Measurements from ENCODE around the gene ASIC2.

Gene ASIC2

DNA sequence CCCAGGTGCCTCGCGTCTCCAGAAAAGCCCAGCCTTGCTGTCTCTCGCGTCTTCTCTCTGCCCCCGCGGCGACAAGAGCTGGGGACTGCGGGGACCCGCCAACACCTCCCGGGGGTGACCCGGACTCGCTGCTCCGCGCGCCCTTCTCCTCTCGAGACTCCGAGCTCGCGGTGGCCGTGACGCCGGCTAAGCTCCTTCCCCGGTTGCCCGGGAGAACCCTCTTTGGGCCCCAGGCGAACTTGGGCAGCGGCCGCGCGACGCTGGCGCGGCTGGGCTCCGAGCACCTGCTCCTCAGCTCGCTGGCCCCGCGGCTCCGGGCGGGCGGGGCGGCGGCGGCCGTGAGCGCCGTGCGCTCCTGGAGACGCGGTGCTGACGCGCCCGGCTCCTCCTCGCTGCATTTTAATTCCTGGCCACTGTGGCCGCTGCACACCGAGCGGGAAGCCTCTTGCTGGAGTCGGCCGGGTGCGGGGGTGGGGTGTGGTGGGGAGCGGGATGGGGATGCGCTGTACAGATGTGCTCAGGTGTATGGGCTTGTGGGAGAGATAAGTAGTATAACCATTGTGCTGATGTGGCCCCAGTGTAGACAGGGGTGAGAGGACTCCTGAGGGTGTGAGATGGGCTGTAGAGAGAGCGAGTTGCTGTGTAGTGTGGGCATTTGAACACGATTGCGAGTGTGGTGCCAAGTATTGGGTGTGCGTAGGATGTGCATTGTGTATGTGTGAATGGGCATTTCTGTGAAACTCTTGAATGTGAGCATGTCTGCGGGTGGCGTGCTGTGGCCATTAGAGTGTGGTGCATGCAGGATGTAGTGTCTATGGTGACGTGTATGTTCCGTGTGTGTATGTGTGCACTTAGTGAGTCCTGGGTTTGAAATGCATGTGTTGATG is at the start of gene ASIC2:
Gene ASIC2, minus strand, starts transcription at position 315 of the 887 bp plus-strand sequence.
- DNase-seq (ENCODE audit: low read depth in 3 of 3, low spot score in 1 of 3): no peak

DNA sequence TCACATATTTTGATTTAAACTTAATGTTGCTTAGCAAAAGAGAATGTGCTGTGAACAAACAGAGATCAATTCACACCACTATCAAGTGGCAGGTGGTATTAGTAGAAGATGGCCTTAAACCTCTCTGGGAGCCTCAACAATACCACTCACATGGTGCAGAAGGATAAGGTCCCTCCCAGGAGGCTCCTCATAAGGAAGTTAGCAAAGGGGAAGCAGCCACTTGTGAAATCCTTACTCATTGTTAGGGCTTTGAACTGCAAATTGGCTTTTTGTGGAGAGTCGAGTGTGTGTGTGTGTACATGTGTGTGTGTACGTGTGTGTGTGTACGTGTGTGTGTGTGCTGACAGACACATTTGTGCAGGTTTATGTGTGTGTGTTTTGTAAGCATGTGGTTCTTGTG is 48.9 kb upstream of the ASIC2 start:
- no peak for DNase-seq (ENCODE audit: low read depth in 3 of 3, low spot score in 1 of 3)

DNA sequence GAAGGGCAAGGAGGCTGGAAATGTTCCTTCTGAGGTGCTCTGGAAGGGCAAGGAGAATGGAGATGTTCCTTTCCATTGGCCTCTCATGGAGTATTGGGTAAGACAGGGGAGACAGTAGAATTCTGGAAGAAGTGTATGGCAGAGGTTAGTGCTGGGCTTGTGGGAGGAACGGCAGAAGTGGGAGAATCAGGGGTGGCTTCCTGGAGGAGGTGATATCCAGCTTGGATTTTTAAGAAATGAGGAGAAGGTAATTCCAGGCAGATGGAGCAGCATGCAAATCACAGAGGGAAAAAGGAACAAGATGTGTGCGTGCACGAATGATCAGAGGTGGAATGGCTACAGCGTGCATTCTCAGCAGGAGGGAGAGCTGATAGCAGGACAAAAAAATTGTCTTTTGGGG is 45.1 kb upstream of the ASIC2 start:
- DNase-seq (ENCODE audit: low read depth in 3 of 3, low spot score in 1 of 3): no peak

DNA sequence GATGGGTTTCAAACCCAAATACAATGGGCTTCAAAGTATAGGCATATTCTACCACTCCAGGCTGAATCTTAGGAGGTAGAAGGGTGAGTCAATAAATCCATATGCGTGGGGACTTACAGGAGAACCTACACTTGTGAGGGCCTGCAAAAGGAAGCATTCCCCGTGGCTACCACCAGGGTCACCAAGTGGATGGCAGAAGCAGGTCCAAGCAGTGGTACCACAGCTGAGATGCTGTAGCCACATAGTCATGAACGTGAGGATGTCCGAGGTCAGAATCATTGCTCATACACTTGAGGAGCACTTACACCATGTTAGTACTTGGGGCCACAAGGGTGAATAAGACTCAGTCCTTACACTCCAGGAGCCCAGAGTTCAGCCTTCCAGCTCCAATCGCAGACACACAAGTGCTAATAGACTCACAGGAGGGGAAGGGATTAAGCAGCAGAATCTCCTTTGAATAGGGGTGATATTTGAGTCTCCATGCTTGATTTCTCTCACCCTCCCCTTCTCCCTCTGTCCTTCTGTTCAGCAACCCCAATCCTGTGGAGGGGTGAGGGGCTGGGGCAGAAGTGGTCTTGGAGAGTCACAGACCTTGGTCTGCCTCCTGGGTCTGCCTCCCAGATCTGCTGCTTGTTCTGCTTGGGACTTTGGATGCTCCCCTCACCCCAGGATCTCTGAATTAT is 42.5 kb upstream of the ASIC2 start:
- no peak for DNase-seq (ENCODE audit: low read depth in 3 of 3, low spot score in 1 of 3)

DNA sequence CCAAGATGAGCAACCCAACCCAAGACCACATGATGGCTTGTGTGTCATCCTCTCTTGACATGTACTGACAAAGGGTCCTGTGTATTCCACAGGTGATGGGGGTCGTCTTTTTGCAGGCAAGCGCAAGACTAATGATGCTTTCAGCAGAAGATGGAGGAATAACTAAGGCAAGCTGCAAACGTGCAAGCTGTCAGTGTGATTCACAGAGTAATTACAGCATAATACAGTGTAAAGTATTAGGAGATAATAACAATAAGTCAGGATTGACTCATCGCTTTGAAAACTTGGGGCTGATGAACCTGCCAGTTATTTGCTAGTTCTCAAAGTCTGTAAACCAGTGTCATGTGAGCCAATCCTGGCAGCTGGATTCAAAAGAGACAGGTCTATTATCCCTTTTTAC is 41.6 kb upstream of the ASIC2 start:
- DNase-seq (ENCODE audit: low read depth in 3 of 3, low spot score in 1 of 3): no peak

DNA sequence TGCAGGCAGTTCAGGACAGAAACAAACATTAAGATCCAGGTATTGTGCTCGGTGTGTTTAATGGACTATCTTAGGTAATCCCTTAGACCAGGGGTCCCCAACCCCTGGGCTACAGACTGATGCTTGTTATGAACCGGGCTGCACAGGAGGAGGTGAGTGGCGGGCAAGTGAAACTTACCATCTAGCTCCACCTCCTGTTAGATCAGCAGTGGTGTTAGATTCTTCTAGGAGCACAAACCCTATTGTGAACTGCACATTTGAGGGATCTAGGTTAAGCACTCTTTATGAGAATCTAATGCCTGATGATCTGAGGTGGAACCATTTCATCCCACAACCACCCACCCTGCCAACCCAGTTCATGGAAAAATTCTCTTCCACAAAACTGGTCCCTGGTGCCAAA is 37.8 kb upstream of the ASIC2 start:
- DNase-seq (ENCODE audit: low read depth in 3 of 3, low spot score in 1 of 3): no peak

DNA sequence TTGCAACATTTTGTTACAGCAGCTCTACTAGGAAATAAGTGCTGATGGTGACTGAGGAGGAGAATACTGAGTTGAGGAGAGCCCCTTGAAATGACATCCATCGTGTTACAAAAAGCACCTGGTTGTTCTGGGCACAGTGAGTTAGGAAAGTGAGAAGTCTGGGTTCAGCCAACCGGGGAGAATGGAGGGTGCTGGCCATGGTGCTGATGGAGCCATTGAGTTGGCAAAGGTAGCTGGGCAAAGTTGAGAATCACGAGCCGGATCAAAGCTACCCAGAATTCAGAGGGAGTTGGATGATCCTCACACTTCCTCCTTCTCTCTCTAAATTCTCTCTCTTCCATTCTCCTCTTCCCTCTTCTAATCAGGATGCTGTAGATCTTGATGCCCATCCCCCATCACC is 35.0 kb upstream of the ASIC2 start:
- no peak for DNase-seq (ENCODE audit: low read depth in 3 of 3, low spot score in 1 of 3)

DNA sequence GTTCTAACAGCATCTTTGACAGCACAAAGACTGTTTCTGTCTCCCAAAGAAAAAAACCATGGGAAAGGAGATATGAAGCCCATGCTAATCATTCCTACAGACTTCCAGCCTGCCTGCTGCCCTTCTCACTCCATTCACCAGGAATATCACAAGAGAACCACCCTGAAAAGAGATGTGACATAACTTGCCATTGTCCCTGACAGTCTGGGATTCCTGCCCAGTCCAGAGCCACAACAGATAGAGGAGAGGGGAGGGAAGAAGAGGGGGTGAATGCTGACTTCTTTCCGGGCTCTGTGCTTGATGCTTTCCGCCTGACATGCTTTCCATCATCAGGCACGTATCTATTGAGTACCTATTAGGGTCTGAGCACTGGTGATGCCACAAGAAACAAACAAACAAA is 31.6 kb upstream of the ASIC2 start:
- DNase-seq (ENCODE audit: low read depth in 3 of 3, low spot score in 1 of 3): no peak

DNA sequence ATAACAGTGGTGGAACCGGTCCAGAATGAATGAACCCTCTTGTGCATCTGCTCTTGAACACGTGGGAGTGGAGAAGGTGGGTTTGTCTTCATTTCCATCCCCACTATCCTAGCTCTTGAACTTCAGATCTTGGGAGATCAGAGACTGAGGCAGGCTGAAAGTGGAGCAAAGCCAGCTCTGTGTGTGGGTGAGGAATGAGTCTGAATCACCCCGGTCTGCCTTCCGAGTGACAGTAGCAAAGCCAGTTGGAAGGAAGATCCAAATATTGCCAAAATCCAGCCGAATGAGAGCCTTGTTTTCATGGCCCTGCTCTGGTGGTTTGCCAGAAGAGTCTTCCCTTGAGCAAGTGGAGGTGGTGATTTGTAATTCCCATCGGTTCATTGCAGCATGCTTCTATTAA is 29.0 kb upstream of the ASIC2 start:
- DNase-seq (ENCODE audit: low read depth in 3 of 3, low spot score in 1 of 3): no peak

DNA sequence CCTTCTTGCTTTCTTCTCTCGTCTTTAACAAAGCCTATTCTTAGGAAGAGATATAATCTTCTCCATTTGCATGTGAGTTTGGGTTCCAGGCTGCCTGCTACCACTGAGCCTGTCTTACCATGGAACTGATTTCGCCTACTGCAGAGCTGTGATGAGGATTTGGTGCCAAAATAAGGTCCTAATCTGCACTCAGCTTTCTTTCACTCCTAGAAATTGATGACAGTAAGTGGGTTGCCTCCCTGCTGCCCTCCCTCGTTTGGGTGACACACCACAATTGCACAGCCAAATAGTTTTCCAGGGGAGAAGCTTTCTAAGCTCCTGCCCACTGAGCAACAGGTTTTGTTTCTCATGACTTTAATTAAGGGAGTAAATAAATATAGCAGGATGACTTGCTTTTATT is 25.1 kb upstream of the ASIC2 start:
- DNase-seq (ENCODE audit: low read depth in 3 of 3, low spot score in 1 of 3): no peak

DNA sequence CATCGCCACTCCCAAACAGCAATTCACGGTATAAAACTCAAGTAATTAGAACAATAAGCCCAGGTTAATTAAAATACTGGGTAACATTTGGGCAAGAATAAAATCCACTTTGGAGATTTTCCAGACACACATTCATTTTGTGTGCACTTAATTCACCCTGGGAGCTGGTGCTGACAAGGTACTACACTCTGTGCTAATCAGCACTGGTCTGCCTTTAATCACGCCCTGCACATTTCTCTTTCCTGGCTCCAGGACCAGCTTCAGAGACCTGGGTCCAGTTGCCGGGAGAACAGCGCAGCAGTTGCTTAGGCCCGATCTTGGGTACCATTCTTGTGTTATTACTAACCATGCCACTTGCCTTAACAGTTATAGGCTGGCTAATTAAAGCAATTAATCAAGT is 23.7 kb upstream of the ASIC2 start:
- no peak for DNase-seq (ENCODE audit: low read depth in 3 of 3, low spot score in 1 of 3)

DNA sequence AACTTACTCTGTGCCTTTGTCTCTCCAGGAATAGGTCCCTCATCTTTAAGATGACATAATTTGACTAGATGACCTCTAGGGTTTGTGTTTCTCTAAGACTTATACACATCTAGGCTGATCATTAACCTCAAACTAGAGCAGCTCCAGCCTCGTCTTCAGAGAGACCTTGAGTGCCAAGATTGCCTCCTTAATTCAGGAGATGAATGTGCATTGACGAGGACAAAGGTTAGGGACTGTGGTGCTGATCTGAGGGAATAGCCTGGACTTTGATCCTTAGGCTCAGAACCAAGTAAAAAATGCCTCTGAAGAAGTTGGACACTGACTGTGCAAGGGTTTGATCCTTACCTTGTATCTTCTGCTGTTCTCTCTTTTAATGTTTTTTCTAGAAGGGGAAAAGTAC is 17.2 kb upstream of the ASIC2 start:
- DNase-seq (ENCODE audit: low read depth in 3 of 3, low spot score in 1 of 3): no peak

DNA sequence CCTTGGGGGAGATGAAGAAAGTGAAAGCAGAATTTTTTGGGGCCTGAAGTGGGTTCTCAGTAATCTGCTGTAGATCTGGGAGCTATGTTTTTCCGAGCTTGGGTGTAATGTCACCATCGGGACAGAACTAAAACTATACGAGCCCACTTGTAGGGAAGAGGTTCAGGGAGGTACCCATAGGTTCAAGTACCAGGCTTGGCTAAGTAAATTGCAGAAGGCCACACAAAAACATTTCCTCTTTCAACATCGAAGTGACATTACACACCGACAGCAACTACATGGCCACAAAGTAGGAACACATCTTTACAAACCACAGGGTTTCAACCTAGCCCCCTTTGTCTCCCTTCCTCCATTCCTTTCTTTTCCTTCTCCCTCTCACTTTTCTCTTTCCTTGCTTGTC is 10.2 kb upstream of the ASIC2 start:
- DNase-seq (ENCODE audit: low read depth in 3 of 3, low spot score in 1 of 3): no peak

DNA sequence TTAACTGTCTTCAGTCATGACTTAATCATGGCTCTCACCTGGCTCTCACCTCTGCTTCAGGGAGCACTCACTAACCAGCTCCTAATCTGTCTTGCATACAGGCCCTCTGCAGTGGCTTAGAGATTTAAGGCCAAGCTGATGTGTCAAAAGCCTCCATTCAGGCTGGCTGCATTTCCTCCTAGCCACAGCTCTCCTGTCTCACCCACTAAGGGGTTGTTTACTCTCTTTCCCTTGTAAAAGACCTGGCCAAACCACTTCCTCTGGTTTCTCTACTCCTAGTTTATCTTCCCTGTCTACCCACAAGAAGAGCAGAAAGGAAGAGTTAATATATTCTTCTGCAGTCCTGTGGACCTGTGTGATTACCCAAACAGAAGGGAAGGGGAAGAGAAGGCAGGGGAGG is 9.3 kb upstream of the ASIC2 start:
- no peak for DNase-seq (ENCODE audit: low read depth in 3 of 3, low spot score in 1 of 3)

DNA sequence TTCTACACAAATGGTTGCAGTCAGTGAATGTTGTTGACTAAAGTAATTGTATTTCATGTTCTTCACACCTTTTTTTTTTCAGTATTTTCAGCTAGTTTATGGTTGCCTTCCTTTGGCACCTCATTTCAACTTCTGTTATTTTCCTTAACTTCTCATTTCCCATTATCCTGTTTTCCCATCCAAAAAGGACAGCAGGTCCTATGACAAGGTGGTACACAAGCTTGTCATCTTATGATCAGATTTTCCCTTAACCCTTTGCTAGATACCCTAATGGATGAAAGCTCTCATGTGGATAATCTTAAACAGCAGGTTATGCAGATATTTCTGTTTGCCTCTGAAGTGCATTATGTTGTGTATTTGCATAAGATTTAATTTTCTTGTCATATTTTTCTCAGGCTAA is 7.1 kb upstream of the ASIC2 start:
- no peak for DNase-seq (ENCODE audit: low read depth in 3 of 3, low spot score in 1 of 3)

DNA sequence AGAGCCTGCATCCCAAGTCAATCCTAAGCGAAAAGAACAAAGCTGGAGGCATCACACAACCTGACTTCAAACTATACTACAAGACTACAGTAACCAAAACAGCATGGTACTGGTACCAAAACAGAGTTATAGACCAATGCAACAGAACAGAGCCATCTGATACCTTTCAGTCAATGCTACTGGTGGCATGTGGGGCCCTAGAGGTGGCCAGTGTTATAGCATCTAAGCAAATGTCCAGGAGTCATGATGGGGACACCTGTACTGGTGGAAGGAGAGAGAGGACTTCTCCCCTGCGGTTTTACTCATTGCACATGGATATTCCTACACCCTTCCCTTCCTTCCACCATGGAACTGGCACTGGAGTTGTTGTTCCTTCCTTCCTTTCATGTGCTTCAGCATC is 6.0 kb upstream of the ASIC2 start:
- no peak for DNase-seq (ENCODE audit: low read depth in 3 of 3, low spot score in 1 of 3)

DNA sequence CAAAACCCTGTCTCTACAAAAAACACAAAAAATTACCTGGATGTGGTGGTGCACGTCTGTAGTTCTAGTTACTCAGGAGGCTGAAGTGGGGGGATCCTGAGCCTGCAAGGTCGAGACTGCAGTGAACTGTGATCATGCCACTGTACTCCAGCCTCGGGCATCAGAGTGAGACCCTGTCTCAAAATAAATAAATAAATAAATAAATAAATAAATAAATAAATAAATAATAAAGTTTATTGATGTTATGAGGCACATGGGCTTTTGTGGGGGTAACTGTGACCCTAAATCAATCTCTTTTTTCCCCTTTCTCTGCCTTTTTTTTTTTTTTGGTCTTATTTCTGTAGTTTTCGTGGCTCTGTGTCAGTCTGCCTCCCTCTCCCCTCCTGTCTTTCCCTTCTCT is 4.5 kb upstream of the ASIC2 start:
- no peak for DNase-seq (ENCODE audit: low read depth in 3 of 3, low spot score in 1 of 3)

DNA sequence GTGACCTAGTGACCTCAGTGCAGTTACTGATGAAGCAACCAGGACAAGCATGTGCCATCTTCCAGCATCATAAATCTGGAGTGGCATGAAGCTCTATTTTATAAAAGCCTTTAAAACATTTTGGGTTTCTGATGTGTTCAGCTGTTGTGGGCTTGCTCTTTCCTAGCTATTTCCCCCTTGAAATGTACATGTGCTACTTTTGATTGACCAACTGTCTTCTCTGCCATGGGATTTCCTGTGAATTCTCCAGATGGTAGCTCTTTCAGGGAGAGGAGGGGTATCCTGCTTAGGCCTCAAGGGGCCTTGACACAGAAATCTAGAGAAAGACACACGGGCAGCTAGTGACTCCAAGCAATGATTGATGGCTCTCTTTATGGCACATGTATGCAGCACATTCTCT is 1.9 kb upstream of the ASIC2 start:
- no peak for DNase-seq (ENCODE audit: low read depth in 3 of 3, low spot score in 1 of 3)

DNA sequence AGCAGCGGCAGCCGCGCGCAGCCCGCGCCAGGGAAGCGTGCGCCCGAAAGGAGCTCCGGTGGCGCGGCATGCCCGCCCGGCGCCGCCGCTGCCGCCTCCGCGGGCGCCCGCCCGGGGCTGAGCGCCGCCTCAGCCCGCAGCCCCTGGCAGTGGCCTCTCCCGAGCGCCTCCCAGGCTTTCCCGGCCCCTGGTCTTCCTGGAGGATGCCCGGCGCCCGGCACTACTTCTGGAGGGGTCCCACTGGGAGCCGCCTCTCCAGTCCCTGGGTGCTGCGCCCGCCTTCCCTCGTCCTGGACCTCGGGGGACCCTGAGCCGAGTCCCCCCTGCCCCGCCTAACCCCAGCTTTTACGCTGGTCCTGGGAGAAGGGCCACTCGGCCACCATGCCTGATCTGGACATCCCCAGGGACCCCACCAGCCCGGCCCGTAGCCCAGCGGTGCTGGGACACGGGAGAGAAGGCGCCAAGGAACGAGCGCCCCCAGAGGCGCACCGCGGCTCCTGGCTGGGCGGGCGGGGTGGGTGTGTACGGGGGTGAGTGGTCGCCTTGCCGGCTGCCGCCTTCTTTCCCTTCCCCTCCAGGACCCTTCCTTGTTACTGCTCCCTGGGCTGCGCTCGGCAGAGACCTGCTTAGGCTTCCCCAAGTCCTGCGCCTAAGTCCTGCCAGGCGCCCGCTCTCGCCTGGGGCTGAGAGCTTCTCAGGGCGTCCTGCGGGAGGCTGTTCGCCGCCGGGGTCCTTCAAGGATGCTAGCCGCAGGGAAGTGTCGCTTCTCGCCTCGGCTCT is 704 bp downstream of the ASIC2 start:
- no peak for DNase-seq (ENCODE audit: low read depth in 3 of 3, low spot score in 1 of 3)

DNA sequence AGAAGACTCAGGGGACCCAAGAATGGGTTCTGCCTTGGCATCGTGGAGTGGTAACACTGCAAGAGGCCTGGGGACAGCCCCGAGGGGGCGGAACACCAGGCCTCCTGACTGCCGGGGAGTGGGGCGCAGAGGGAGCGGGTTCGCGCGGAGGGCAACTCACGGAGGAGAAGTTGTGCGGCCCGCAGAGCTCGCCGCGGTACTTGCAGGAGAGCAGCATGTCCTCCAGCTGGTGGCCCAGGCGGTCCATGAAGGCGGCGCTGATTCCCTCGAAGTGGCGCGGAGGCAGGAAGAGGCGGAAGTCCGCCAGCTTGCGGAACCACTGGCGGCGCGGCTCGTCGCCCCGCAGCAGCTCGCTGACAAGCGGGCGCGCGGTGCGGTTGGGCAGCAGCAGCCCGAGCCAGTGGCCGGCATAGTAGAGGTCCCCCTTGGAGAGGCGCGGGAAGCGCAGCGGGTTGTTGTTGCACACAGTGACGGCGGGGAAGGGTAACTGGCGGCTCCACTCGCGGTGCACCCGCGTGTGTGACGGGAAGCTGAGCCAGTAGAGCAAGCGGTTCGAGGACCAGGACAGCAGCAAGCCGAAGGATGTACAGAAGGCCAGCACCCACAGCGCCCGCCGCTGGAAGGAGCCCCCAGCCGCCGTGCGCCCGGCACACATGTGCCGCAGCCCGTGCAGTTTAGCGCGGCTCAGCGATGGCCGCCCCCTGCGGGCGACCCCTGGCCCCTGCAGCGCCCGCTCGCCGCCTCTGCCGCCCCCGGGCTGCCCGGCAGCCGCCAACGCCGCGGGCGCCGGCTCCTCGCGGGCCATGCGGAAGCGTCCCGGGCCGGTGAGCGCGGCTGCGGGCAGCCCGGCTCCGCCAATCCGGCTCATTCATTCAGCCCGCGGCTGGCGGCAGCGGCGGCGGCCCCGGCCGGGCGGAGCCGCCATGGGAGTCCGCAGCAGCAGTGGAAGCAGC is 1.6 kb downstream of the ASIC2 start:
- no peak for DNase-seq (ENCODE audit: low read depth in 3 of 3, low spot score in 1 of 3)

DNA sequence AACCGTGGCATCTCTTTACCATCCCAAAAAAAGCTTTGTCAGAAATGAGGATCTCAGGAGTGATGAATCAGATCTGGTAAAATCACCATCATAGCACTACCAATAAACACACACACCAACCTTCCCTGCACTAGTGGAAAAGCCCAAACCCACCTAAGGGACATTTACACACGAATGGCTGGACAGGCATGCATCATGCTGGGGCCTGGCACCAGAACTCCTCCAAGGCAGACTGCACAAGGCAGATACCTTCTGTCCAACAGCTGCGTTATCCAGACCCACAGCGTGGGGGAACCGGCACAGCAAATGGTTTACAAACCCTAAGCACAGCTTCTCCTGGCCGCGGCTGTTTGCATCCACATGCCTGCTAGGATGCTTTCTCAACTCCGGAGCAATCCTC is 2.8 kb downstream of the ASIC2 start:
- DNase-seq (ENCODE audit: low read depth in 3 of 3, low spot score in 1 of 3): no peak
